ENCODE measurements around the gene IGFN1. TPM values are rescaled to one million over a fixed set of nuclear protein-coding genes. Genes with fewer than 3 reads are reported as not detected.

Gene IGFN1
- polyA plus RNA-seq, 1 donor from 2014 or later = not detected

DNA sequence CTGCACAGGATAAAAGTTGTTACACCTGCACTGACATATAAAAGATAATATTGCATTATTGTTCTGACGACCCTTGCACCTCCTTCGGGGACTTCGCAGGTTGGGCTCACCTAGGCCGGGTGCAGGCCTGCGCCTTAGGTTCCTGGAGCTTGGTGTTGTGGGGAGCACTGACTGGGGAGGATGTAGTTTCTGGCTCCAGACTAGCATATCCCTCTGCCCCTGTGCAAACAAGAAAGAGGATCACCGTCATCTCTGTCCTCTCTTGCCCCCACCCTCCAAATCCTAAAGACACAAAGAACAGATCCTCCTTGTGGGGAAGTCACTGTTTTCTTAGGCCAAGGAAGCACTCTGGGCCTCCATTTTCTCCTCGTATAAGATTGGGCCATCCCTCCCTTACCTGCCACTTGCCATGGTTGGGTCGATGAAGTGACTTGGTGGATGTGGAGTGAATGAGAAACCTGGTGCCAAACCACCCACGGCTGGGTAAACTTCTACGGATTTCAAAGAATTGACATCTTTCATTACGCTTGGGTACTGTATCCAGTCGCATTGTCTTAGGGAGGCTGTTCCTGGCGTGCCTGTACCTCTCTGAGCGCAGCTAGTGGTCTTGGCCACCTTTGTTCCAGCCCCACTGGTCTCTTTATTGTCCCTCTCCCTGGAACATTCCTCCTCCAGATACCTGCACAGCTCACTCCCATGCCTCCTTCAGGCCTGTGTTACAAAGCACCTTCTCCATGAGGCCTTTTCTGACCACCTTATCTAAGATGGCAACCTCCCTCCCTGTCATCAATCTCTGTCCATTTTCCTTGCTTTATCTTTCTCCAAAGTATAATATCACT, 58.3 kb downstream of the IGFN1 start:
- H3K9me2 ChIP-seq (ENCODE audit: insufficient read depth, low read length) = no peaks in the 10 kb centered on the region
- no peaks in the 10 kb centered on the region for H3K27me3 ChIP-seq (ENCODE audit: insufficient read depth, low read depth, low read length)
- H3K4me3 ChIP-seq (ENCODE audit: low read length) = no peak overlapping the region
- H3K9me3 ChIP-seq (ENCODE audit: low read length) = no peaks in the 10 kb centered on the region
- no peaks in the 10 kb centered on the region for H4K20me1 ChIP-seq (ENCODE audit: insufficient read depth)
- no peak overlapping the region for H3K9ac ChIP-seq (ENCODE audit: low read length)
- H3K4me2 ChIP-seq (ENCODE audit: low read length) = no peak overlapping the region
- H3F3A ChIP-seq (ENCODE audit: insufficient read depth, low read length, poor library complexity, severe bottlenecking) = no peaks in the 10 kb centered on the region
- no peak overlapping the region for H2AFZ ChIP-seq (ENCODE audit: low read depth, low read length)
- no peak overlapping the region for H3K27ac ChIP-seq (ENCODE audit: low read length)
- TF ChIP-seq EZH2 (IDR thresholded peaks at IDR 0.05; ENCODE audit: borderline replicate concordance, insufficient read depth, low read length, poor library complexity, severe bottlenecking) (no peak), SMC3 (conservative IDR thresholded peaks at IDR 0.05; ENCODE audit: poor library complexity) (no peak), EP300 (conservative IDR thresholded peaks at IDR 0.05; ENCODE audit: poor library complexity, severe bottlenecking) (no peak), RAD21 (conservative IDR thresholded peaks at IDR 0.05) (no peak), POLR2AphosphoS5 (IDR thresholded peaks at IDR 0.05) (no peak)
- TF ChIP-seq, protein P1, sequence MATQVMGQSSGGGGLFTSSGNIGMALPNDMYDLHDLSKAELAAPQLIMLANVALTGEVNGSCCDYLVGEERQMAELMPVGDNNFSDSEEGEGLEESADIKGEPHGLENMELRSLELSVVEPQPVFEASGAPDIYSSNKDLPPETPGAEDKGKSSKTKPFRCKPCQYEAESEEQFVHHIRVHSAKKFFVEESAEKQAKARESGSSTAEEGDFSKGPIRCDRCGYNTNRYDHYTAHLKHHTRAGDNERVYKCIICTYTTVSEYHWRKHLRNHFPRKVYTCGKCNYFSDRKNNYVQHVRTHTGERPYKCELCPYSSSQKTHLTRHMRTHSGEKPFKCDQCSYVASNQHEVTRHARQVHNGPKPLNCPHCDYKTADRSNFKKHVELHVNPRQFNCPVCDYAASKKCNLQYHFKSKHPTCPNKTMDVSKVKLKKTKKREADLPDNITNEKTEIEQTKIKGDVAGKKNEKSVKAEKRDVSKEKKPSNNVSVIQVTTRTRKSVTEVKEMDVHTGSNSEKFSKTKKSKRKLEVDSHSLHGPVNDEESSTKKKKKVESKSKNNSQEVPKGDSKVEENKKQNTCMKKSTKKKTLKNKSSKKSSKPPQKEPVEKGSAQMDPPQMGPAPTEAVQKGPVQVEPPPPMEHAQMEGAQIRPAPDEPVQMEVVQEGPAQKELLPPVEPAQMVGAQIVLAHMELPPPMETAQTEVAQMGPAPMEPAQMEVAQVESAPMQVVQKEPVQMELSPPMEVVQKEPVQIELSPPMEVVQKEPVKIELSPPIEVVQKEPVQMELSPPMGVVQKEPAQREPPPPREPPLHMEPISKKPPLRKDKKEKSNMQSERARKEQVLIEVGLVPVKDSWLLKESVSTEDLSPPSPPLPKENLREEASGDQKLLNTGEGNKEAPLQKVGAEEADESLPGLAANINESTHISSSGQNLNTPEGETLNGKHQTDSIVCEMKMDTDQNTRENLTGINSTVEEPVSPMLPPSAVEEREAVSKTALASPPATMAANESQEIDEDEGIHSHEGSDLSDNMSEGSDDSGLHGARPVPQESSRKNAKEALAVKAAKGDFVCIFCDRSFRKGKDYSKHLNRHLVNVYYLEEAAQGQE (IDR thresholded peaks at IDR 0.05; ENCODE audit: borderline replicate concordance) = no peak
- TF ChIP-seq, protein P2, sequence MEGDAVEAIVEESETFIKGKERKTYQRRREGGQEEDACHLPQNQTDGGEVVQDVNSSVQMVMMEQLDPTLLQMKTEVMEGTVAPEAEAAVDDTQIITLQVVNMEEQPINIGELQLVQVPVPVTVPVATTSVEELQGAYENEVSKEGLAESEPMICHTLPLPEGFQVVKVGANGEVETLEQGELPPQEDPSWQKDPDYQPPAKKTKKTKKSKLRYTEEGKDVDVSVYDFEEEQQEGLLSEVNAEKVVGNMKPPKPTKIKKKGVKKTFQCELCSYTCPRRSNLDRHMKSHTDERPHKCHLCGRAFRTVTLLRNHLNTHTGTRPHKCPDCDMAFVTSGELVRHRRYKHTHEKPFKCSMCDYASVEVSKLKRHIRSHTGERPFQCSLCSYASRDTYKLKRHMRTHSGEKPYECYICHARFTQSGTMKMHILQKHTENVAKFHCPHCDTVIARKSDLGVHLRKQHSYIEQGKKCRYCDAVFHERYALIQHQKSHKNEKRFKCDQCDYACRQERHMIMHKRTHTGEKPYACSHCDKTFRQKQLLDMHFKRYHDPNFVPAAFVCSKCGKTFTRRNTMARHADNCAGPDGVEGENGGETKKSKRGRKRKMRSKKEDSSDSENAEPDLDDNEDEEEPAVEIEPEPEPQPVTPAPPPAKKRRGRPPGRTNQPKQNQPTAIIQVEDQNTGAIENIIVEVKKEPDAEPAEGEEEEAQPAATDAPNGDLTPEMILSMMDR (IDR thresholded peaks at IDR 0.05; ENCODE audit: poor library complexity, severe bottlenecking) = no peak
- H3K36me3 ChIP-seq (ENCODE audit: insufficient read depth, low read length) = no peaks in the 10 kb centered on the region
- no peaks in the 10 kb centered on the region for H3K79me2 ChIP-seq (replicated peaks; ENCODE audit: insufficient read depth, low read length)

DNA sequence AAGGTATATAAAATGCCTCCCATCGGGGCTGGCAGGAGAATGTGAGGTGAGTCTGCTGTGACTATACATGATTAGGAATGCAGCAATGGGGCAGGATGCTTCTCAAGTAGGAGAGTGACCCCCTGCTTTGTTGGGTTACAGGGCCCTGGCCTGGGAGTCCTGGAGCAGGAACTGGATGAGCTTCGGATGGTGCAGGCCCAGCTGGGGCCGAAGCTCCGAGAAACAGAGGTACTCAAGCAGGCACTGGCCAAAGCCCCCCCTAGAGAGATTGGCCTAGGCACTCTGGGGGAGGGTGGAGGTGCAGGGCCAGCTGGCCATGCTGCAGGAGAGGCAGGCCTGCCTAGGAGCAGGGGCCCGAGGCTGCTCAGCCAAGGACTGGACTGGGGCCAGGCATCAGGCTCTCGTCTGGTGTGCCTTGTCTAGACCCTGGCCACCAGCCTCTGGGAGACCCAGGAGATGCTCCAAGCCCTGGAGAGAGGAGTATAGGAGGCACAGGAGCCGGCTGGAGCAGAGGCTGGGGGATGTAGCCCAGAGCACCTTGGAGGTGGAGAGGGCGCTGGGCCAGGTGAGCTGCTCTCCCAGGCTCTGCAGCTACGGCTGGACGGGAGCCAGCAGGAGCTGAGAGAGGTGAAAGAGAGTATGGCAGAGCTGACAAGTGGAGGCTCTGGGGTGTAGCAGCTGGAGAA, 59.8 kb downstream of the IGFN1 start:
- Histone ChIP-seq H3K9ac (ENCODE audit: low read length) (no peak overlapping the region), H3K9me2 (ENCODE audit: insufficient read depth, low read length) (no peaks in the 10 kb centered on the region), H4K20me1 (ENCODE audit: insufficient read depth) (no peaks in the 10 kb centered on the region), H3K4me2 (ENCODE audit: low read length) (no peak overlapping the region), H3F3A (ENCODE audit: insufficient read depth, low read length, poor library complexity, severe bottlenecking) (no peaks in the 10 kb centered on the region), H3K9me3 (ENCODE audit: low read length) (no peaks in the 10 kb centered on the region), H3K79me2 (replicated peaks; ENCODE audit: insufficient read depth, low read length) (no peaks in the 10 kb centered on the region), H3K4me3 (ENCODE audit: low read length) (no peak overlapping the region), H3K36me3 (ENCODE audit: insufficient read depth, low read length) (no peaks in the 10 kb centered on the region), H3K27ac (ENCODE audit: low read length) (no peak overlapping the region), H2AFZ (ENCODE audit: low read depth, low read length) (no peak overlapping the region), H3K27me3 (ENCODE audit: insufficient read depth, low read depth, low read length) (no peaks in the 10 kb centered on the region)
- no peak for TF ChIP-seq EZH2 (IDR thresholded peaks at IDR 0.05; ENCODE audit: borderline replicate concordance, insufficient read depth, low read length, poor library complexity, severe bottlenecking)
- TF ChIP-seq RAD21 (conservative IDR thresholded peaks at IDR 0.05) = no peak
- no peak for TF ChIP-seq EP300 (conservative IDR thresholded peaks at IDR 0.05; ENCODE audit: poor library complexity, severe bottlenecking)
- TF ChIP-seq TAF1 (IDR thresholded peaks at IDR 0.05; ENCODE audit: low read depth) = no peak
- TF ChIP-seq, protein P2 (IDR thresholded peaks at IDR 0.05; ENCODE audit: poor library complexity, severe bottlenecking) = no peak
- no peak for TF ChIP-seq POLR2AphosphoS5 (IDR thresholded peaks at IDR 0.05)
- TF ChIP-seq SMC3 (conservative IDR thresholded peaks at IDR 0.05; ENCODE audit: poor library complexity) = no peak
- TF ChIP-seq MXI1 (conservative IDR thresholded peaks at IDR 0.05; ENCODE audit: poor library complexity, severe bottlenecking) = no peak
